COR-L47 (cell line): ENCODE data around the gene FBLN2.

ENCODE experiments used
- DNase-seq: peaks from one replicate; lab custom pipeline; 2025; lab: John Stamatoyannopoulos, UW

Gene FBLN2

GRCh38 chr3:13582366-13583250 lies 33.7 kb downstream of the FBLN2 start:
- no peak for DNase-seq

DNA sequence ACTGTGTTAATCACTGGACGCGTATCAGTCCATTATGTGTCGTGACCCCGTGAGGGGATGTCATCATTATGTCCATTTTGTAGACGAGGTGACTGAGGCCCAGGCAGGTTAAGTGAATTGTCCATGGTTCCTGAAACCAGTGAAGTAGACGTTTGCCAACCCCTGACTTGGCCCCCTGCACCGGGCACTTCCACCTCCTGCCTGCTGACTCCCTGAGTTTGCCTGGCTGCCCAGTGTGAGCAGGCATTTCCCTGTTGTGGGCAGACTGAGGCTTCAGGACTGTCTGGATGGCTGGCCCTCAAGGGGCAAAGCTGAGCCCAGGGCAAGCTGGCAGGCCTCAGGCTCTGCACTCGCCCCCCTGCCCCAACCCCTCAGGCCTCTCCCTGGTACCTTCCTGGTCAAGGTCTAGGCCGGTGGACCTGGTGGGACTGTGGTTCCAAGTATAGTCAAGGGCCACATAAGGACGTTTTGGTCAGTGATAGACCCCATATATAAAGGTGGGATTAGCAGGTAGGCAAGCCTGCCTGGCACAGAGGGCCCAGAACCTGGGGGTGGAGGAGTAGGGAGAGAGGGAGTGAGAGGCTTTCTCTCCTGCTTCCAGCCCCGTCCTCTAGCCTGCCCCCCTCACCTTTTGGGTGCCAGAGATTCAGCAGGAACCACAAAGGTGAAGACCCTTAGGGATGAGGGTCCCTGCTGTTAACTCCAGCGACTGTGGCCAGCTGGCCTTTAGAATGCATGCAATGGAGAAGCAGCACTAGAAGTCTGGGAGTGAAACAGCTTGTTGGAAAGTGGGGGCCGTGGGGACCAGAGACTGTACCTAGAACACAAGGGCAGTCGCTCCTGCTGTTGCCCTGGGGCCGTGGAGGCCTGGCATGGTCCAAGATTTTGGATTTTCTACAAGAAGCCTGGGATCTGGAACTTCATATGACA lies 34.6 kb downstream of the FBLN2 start:
- DNase-seq: no peak

GRCh38 chr3:13584427-13584891 lies 35.5 kb downstream of the FBLN2 start:
- no peak for DNase-seq

- no peak for DNase-seq
Observed at GRCh38 chr3:13584901-13585300, 36.0 kb downstream of the FBLN2 start.

DNA sequence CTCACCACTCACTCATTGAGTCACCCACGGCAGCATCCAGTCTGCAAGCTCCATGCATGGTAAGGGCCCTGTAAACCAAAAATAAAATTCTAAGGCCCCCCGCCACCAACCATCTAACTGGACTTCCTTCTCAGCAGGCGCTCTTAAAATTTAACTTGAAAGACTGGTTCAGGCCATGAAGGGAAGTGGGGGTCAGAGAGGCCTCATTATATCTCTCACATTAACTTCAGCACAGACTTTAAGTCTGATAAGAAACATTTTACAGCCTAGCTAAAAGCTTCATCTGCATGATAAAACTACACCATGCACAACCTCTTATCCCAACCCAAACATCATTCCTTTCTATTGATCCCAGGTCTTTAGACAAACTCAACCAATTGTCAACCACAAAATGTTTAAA lies 38.5 kb downstream of the FBLN2 start:
- no peak for DNase-seq

DNA sequence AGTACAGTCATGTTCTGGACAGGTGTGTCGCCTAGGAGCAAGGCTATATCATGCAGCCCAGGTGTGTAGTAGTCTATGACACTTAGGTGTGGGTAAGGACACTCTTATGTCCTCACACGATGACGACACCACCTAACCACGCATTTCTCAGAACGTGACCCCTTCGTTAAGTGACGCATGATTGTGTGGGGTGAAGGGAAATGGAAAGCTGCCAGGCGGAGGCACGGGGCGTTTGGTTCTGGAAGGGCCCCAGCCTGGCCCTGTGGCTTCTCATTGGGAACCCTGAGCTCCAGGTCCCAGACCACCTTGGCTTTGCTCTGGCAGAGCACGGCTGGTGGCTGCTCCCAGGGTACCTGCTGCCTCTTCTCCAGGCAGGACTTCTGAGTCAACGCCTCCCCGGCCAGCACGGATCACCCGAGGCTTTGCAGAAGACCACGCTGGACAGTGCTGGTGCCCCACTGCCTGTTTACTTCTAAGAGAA lies 39.3 kb downstream of the FBLN2 start:
- no peak for DNase-seq

DNA sequence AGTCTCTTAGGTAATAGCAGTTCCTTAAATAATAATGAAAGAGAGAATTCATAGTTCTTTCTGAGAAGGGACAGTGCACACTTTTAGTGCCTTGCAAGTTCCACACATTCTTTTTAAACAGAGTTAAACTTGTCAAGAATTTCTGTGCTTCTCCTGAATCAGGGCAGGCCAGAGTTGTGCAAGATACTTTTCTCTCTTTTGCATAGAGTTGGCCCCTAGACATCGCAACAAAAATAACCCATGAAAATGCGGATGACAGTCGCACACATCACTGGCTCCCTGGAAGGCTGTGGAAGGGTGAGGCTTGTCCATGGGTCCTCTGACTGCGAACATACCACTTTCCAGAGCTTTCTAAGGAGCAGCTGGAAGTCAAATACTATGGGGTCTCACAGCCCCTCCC lies 40.1 kb downstream of the FBLN2 start:
- no peak for DNase-seq

GRCh38 chr3:13590841-13591520 lies 42.1 kb downstream of the FBLN2 start:
- DNase-seq: no peak

DNA sequence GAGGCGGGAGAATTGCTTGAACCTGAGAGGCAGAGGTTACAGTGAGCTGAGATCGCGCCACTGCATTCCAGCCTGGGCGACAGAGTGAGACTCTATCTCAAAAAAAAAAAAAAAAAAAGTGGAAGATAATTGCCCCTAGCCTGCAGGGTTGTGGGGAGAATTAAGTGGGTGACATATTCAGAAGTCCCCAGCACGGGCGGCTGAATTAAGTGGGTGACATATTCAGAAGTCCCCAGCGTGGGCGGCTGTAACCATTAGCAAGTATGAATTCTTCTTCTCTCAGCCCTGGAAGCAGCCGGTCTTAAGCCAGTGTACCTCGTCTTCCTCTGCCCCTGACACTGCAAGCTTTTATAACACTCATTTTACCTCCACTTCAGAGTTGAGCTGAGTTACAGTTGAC lies 44.7 kb downstream of the FBLN2 start:
- no peak for DNase-seq

DNA sequence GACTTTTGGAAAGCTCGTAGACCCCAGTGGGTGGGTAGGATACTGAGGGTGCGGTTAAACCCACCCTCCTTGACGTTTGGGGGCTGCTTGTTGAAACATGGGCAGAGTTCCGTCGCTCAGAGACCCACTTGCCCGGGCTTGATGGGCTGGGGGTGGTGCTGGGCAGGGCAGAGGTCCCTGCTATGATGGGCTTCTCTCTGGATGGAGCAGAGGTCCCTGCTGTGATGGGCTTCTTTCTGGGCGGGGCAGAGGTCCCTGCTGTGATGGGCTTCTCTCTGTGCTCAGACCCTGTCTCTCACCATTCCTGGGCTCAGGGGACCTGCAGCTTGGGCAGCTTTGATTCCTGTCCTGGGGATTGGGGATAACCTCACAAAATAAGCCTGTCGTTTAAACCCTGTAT lies 45.2 kb downstream of the FBLN2 start:
- no peak for DNase-seq

DNA sequence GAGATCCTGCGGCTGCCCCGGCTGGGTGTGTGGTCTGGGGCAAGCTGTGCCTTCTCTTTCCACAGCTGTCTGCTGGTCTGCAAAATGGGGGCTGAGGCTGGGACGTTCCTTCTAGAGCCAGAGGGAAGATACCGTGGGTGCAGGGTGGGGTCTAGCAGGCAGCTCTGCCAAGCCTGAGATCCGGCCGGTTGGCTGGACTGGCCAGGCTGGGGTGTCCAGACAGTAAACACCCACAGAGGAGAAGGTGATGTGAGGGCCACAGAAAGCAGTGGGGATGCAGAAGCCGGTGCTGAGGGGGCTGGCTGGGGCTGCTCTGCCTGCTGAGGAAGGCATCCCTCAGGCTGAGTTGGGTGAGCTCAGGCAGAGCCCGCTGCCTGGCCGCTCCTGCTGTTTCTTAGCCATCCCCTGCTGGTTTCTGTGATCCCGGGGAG lies 46.1 kb downstream of the FBLN2 start:
- no peak for DNase-seq

GRCh38 chr3:13595485-13595884 lies 46.6 kb downstream of the FBLN2 start:
- DNase-seq: no peak

GRCh38 chr3:13596426-13597205 lies 47.7 kb downstream of the FBLN2 start:
- DNase-seq: no peak

GRCh38 chr3:13597661-13598060 lies 48.7 kb downstream of the FBLN2 start:
- no peak for DNase-seq

- DNase-seq: no peak
Observed at GRCh38 chr3:13598201-13598600, 49.3 kb downstream of the FBLN2 start.

DNA sequence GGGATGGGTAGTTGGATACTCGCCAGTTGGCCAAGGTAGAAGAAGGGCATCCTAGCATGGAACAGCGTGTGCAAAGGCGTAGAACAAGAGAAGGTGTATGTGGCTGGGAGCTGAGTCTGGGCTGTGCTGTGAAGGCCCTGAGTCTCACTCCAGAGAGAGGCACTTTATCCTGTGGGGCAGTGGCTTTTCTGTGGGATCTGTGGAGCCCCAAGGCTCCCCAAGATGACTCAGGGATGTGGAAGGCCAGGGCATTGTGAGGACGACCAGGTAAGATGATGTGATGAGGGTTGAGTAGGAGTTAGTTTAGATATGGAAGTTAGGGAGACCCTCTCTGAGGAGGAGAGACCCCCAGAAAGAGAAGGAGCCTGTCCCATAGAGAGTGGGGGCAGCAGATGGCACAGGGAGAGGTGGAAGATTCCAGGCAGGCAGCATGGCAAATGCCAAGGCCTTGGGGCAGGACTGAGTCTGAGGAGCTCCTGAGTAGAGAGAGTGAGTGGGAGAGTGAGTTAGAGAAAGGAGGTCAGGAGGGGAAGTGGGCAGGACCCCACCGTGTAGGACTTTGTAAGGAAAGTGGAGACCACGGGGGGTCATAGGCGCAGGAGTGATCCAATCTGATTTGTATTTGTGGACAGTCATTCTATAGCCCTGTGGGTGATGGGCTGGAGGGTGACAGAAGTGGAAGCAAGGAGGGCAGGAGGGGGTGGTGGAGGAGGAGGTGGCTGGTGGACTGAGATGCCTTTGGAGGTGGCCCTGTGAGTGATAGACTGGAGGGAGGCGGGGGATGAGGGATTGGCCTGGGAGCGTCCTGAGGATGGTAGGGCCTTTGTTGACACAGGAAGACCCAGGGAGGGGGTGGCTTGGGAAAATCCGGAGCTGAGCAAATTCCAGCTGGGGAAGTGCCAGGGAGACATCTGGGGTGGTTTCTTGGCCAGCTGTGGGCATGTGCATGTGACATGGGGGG lies 50.3 kb downstream of the FBLN2 start:
- DNase-seq: no peak

DNA sequence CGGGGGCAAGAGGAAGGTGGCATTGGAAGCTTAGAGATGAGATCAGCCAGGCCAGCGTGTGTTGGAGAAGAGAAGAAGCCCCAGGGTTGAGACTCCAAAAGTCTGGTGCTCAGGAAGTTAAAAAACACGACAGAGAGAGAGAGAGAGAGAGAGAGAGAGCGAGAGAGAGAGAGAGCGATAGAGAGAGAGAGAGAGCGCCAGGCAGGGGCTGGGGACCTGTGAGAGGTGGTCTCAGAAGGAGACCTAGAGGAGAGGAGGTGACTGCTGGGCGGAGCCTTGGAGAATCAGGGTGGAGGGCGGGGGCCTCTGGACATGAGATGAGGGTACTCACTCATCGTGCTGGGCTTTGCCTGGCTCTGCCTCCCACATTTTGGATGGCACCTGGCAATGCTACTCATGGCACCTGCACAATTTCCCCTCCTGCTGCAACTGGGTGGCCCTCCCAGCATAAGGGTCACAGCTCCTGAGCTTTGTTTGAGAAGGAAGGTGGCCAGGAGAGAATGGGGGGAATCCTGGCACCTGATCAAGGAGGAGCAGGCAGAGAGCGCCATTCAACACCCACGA lies 51.0 kb downstream of the FBLN2 start:
- DNase-seq: no peak

DNA sequence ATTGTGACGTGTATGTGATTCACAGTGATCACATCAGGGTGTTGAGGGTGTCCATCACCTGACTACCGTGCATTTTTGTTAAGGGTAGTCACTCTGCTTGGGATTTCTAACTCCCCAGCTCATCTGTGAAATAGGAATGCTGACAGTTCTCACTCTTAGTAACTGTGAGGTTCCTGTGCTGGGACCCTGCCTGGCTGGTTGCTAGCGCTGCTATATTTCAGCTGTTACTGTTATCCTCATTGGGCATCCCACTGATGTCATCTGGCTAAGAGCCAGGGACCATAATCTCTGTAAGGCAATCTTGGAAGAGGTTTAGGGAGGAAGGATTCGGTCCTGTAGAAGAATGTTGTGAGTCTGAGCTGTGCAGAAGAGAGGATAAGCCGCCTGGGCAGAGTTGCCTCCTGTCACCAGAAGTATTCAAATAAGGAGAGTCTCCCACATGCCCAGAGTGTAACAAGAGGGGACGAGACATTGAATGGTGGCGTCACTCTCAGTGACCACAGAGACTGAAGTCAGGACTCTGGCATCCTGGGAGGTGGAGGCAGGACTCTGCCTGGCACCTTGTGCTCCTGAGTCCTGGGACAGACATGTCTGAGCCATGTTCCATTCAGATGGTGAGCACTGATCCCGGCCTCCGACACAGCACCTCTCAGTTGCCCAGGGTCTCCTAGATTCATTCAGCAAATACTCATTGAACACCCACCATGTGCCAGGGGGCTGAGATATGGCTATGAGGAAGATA lies 52.2 kb downstream of the FBLN2 start:
- no peak for DNase-seq

- no peak for DNase-seq
Observed at GRCh38 chr3:13601692-13602080, 52.8 kb downstream of the FBLN2 start.
